Suppressor macrophage (primary cell): ENCODE data around the gene FAM149B1.
A peak's percentile ranks its signal among the peaks of the same experiment; 100 is the strongest.

Experiments used
- DNase-seq, 4 experiments: peaks; one replicate each; pipeline ENCODE4 v3.0.0-alpha.2; 2020 to 2022

Gene FAM149B1

DNA sequence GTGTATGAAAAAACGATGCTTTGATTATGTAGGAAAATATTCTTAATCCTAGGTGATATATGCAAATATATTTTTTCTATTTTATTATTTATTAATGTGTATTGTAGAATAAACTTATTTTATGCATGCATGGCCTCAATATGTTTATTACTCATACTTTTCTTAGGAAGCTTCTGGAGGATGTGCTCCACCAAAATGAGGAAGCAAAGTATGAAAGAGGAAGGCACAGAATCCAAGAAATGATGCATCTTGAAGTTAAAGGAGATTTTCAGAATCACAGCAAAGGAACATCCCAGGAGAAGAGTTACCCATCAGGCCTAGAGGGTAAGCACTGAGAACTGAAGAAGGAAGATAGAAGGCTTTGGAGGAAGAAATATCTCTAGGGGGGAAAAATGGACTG, 119.5 kb downstream of the FAM149B1 start:
- DNase-seq, result peak; percentile 34 to 81 (median 64)

DNA sequence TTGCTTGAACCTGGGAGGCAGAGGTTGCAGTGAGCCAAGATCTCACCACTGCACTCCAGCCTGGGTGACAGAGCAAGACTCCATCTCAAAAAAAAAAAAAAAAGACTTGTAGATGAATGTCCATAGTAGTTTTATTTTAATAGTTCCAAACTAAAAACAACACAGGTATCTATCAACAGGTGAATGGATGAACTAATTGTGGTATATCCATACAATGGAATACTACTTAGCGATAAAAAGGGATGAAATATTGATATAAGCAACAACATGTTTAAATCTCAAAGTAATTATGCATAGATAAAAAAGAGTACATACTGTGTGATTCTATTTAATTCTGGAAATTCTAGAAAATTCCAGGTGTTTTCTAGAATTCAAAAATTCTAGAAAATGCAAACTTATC, 122.0 kb downstream of the FAM149B1 start:
- DNase-seq, result no peak

DNA sequence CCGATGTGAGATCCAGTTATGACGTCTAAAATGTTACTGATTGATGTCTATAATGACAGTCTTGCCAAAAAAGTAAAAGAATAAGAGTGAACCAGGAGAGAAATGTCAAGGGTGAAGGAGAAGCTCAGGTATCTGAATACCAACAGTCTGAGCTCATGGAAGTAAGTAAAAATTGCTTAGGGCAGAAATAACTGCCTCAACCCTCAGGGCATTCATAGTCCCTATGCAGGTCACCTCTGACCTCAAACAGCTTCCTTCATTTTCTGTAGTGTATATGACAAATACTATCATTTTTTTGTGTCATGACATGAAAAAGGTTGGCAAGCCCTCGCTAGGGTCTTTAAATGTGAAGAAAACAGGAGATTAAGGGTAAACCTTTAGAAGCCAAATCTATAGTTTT, 125.5 kb downstream of the FAM149B1 start:
- no peak for DNase-seq
